Fibroblast of lung (primary cell): ENCODE measurements around the gene ADH1A. TPM values are rescaled to one million over a fixed set of nuclear protein-coding genes. Genes with fewer than 3 reads are reported as not detected.

Experiments used
- DNase-seq, 2 donors: peaks; one replicate each; pipeline versions ENCODE4 v3.0.0 to v3.0.0-alpha.2; 2010; ENCODE audit warnings: low read depth in 2 of 2
- H2AFZ ChIP-seq: 2 replicates; pipeline ENCODE4 v1.5.1; 2012; ENCODE audit warnings: low read length, control low read depth, inconsistent platforms
- H3K27ac ChIP-seq: 2 replicates; pipeline ENCODE4 v1.5.1; 2011; ENCODE audit warnings: low read length, control low read depth; ENCODE audit not compliant: insufficient read depth
- H3K27me3 ChIP-seq: 2 replicates; pipeline ENCODE4 v1.5.1; 2011; ENCODE audit warnings: mild to moderate bottlenecking, low read length; ENCODE audit not compliant: control insufficient read depth, insufficient read depth
- H3K36me3 ChIP-seq: 2 replicates; pipeline ENCODE4 v1.5.1; 2011; ENCODE audit warnings: low read length; ENCODE audit not compliant: control insufficient read depth, insufficient read depth
- H3K4me1 ChIP-seq: 2 replicates; pipeline ENCODE4 v1.5.1; 2011; ENCODE audit warnings: low read length; ENCODE audit not compliant: control insufficient read depth, insufficient read depth; ENCODE audit errors: extremely low read depth
- H3K4me2 ChIP-seq: 2 replicates; pipeline ENCODE4 v1.5.1; 2011; ENCODE audit warnings: low read length, control low read depth; ENCODE audit not compliant: insufficient read depth; ENCODE audit errors: extremely low read depth
- H3K4me3 ChIP-seq, 4 experiments: fragments of 200-600 bp in 1 of 4; sonication (generic) in 1 of 4; replicated peaks in 1 of 4; 2 replicates each; pipeline ENCODE4 v1.5.1; 2011 to 2016; ENCODE audit warnings: low read length in 4 of 4, low read depth in 3 of 4, mild to moderate bottlenecking in 3 of 4, control low read depth in 2 of 4, inconsistent platforms in 1 of 4, mixed read lengths in 1 of 4; ENCODE audit not compliant: insufficient read depth in 1 of 4; ENCODE audit errors: control extremely low read depth in 1 of 4
- H3K79me2 ChIP-seq: 2 replicates; pipeline ENCODE4 v1.5.1; 2012; ENCODE audit warnings: mild to moderate bottlenecking, low read length, inconsistent platforms; ENCODE audit not compliant: control insufficient read depth, insufficient read depth
- H3K9ac ChIP-seq: 2 replicates; pipeline ENCODE4 v1.5.1; 2011; ENCODE audit warnings: mild to moderate bottlenecking, low read length, control low read depth; ENCODE audit not compliant: insufficient read depth
- H3K9me3 ChIP-seq: 2 replicates; pipeline ENCODE4 v1.5.1; 2012; ENCODE audit warnings: low read depth, low read length; ENCODE audit not compliant: control insufficient read depth, insufficient read depth
- H4K20me1 ChIP-seq: 2 replicates; pipeline ENCODE4 v1.5.1; 2011; ENCODE audit warnings: low read length; ENCODE audit not compliant: control insufficient read depth, insufficient read depth; ENCODE audit errors: extremely low read depth
- CTCF ChIP-seq, 2 donors: IDR thresholded peaks in 1 of 2; conservative IDR thresholded peaks in 1 of 2; 1 replicate in 1 of 2; 2 replicates in 1 of 2; pipeline ENCODE4 v1.5.1; 2011 to 2012; ENCODE audit warnings: low read length in 2 of 2, control low read depth in 1 of 2, inconsistent platforms in 1 of 2, low read depth in 1 of 2, mild to moderate bottlenecking in 1 of 2
- EZH2 ChIP-seq: IDR thresholded peaks from 2 replicates; pipeline ENCODE4 v1.5.1; 2012; ENCODE audit warnings: low read length, control low read depth, mild to moderate bottlenecking; ENCODE audit errors: missing control alignments
- polyA plus RNA-seq, 2 donors: library from polyadenylated mRNA; depleted of rRNA in 1 of 2; stranded (reverse) in 1 of 2; unstranded in 1 of 2; fragments of >200 nt; gene quantifications; 2 replicates each; pipeline ENCODE4 v1.2.1, GENCODE V29; 2011 to 2012; ENCODE audit warnings: missing spikeins in 1 of 2
- total RNA-seq: library from RNA; depleted of rRNA; stranded (reverse); fragments of >200 nt; gene quantifications from 2 replicates; pipeline ENCODE4 v1.2.1, GENCODE V29; 2014

ADH1A gene
- total and polyA plus RNA-seq, 2 donors (not counting 1 experiment from before 2014, with no cell fraction given), result 0.06 to 0.17 TPM

GRCh38 chr4:99315839-99316238 lies 25.1 kb upstream of the ADH1A start:
- no peaks in the 10 kb centered on the region for H4K20me1 ChIP-seq
- DNase-seq, result no peak
- H3K4me2 ChIP-seq, result no peak overlapping the region
- peak overlapping the region in 1 of 4 experiments; percentile 3 for H3K4me3 ChIP-seq
- H3K27me3 ChIP-seq, result no peaks in the 10 kb centered on the region
- H3K9me3 ChIP-seq, result no peaks in the 10 kb centered on the region
- no peak overlapping the region for H3K27ac ChIP-seq
- H3K36me3 ChIP-seq, result no peaks in the 10 kb centered on the region
- no peaks in the 10 kb centered on the region for H3K79me2 ChIP-seq
- H3K9ac ChIP-seq, result no peak overlapping the region
- no peak overlapping the region for H2AFZ ChIP-seq
- no peaks in the 10 kb centered on the region for H3K4me1 ChIP-seq
- no peak for TF ChIP-seq EZH2
- no peak for TF ChIP-seq CTCF (conservative IDR thresholded peaks at IDR 0.05 in 1 of 2, IDR thresholded peaks at IDR 0.05 in 1 of 2; ENCODE audit: low read depth in 1 of 2, low read length in 2 of 2)

- Histone ChIP-seq H3K9me3 (no peaks in the 10 kb centered on the region), H2AFZ (no peak overlapping the region), H3K79me2 (no peaks in the 10 kb centered on the region), H3K4me2 (no peak overlapping the region), H3K36me3 (no peaks in the 10 kb centered on the region), H3K27me3 (no peaks in the 10 kb centered on the region), H3K4me3 (no peak overlapping the region), H3K4me1 (no peaks in the 10 kb centered on the region), H3K9ac (no peak overlapping the region), H4K20me1 (no peaks in the 10 kb centered on the region), H3K27ac (no peak overlapping the region)
- TF ChIP-seq CTCF (conservative IDR thresholded peaks at IDR 0.05 in 1 of 2, IDR thresholded peaks at IDR 0.05 in 1 of 2; ENCODE audit: low read depth in 1 of 2, low read length in 2 of 2) (no peak), EZH2 (no peak)
- no peak for DNase-seq
These were observed 23.4 kb upstream of the ADH1A start for GRCh38 chr4:99314211-99314610.

DNA sequence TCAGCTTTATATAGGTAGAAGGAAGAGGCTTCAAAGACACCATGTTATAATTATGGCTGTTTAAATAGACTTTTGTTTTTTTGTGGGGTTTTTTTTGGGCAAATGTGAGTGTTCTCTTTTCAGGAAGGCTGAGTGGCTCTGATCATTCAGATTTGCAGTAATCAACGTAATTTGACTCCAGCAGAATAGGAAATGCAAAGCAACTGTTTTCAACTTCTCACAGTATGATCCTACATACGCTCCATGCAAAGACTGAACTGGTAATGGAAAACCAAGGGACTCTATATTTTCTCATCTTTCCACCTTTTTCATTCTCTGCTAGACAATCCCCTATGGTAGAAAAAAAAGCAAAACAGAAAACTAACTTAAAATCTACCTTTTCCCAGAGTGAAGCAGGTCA lies 19.6 kb upstream of the ADH1A start:
- Histone ChIP-seq H4K20me1 (no peaks in the 10 kb centered on the region), H3K27ac (no peak overlapping the region), H3K79me2 (no peaks in the 10 kb centered on the region), H3K9me3 (no peaks in the 10 kb centered on the region), H3K4me1 (no peaks in the 10 kb centered on the region), H3K9ac (no peak overlapping the region), H3K36me3 (no peaks in the 10 kb centered on the region), H3K4me3 (no peak overlapping the region), H3K4me2 (no peak overlapping the region), H3K27me3 (no peaks in the 10 kb centered on the region), H2AFZ (no peak overlapping the region)
- DNase-seq, result no peak
- TF ChIP-seq EZH2 (no peak), CTCF (conservative IDR thresholded peaks at IDR 0.05 in 1 of 2, IDR thresholded peaks at IDR 0.05 in 1 of 2; ENCODE audit: low read depth in 1 of 2, low read length in 2 of 2) (no peak)
